HepG2 (cell line): ENCODE measurements around the gene TFAP2E. TPM values are rescaled to one million over a fixed set of nuclear protein-coding genes. Genes with fewer than 3 reads are reported as not detected.

Source experiments
- ATAC-seq: fragments of 200-7000 bp; cut with Tn5 transposase; 3 replicates; pipeline ENCODE4 v1.9.1; 2020; ENCODE audit warnings: mild to moderate bottlenecking, moderate library complexity
- BruUV-seq: library from RNA; stranded (reverse); fragments of 400-500 nt; replicated peaks from 2 replicates; lab custom pipeline; 2021; lab: Mats Ljungman, UMichigan
- CTCF ChIA-PET: fragments of 300-600 bp; formaldehyde crosslinking; extraction: SDS; loops from one replicate; lab custom pipeline; 2021; ENCODE audit warnings: low total read pairs, inconsistent platforms, low intra/inter-chr PET ratio; lab: Yijun Ruan, JAX
- POLR2A ChIA-PET: fragments of 350-600 bp; sonication (Branson Sonifier 250); formaldehyde crosslinking; loops from one replicate; lab custom pipeline; 2020; ENCODE audit warnings: antibody characterized with exemption, inconsistent platforms; lab: Yijun Ruan, JAX
- DNase-seq: peaks from one replicate; pipeline ENCODE4 v3.0.0-alpha.2; 2015; ENCODE audit warnings: low spot score
- FAIRE-seq: peaks from 3 replicates; lab custom pipeline; 2011; peaks lifted over from hg19 to GRCh38; lab: Jason Lieb, UNC
- H2AFZ ChIP-seq: one replicate; pipeline ENCODE4 v1.6.1; 2011; ENCODE audit warnings: low read length, inconsistent platforms
- H3K27ac ChIP-seq: fragments of 300-600 bp; 3 replicates; pipeline ENCODE4 v1.8.0; 2011; ENCODE audit warnings: mixed run types, mild to moderate bottlenecking, mixed read lengths, low read length, inconsistent platforms; ENCODE audit not compliant: insufficient read depth; ENCODE audit errors: extremely low read length
- H3K27me3 ChIP-seq, 2 experiments: fragments of 200-600 bp in 1 of 2; 2 replicates in 1 of 2; 3 replicates in 1 of 2; pipeline versions ENCODE4 v1.6.0 to v1.8.0; 2011; ENCODE audit warnings: low read length in 2 of 2, mild to moderate bottlenecking in 2 of 2, moderate library complexity in 2 of 2, inconsistent platforms in 1 of 2; ENCODE audit not compliant: insufficient read depth in 2 of 2, control insufficient read depth in 1 of 2
- H3K36me3 ChIP-seq, 2 experiments: fragments of 200-600 bp in 1 of 2; replicated peaks in 1 of 2; 2 replicates in 1 of 2; 3 replicates in 1 of 2; pipeline versions ENCODE4 v1.5.1 to v1.8.0; 2011; ENCODE audit warnings: low read length in 2 of 2, inconsistent platforms in 1 of 2; ENCODE audit not compliant: insufficient read depth in 2 of 2, control insufficient read depth in 1 of 2
- H3K4me1 ChIP-seq: 2 replicates; pipeline ENCODE4 v1.5.1; 2012; ENCODE audit warnings: low read length, inconsistent platforms; ENCODE audit not compliant: insufficient read depth
- H3K4me2 ChIP-seq: 2 replicates; pipeline ENCODE4 v1.6.0; 2011; ENCODE audit warnings: low read depth, low read length, inconsistent platforms
- H3K4me3 ChIP-seq, 3 experiments: fragments of 200-600 bp in 1 of 3; sonication (generic), shearing (Covaris generic) in 1 of 3; replicated peaks in 1 of 3; 2 replicates each; pipeline ENCODE4 v1.5.1; 2011 to 2016; ENCODE audit warnings: low read length in 3 of 3, inconsistent platforms in 2 of 3, low read depth in 2 of 3, mild to moderate bottlenecking in 2 of 3, control low read depth in 1 of 3, mixed read lengths in 1 of 3; ENCODE audit not compliant: insufficient read depth in 1 of 3
- H3K79me2 ChIP-seq: one replicate; pipeline ENCODE4 v1.6.1; 2011; ENCODE audit warnings: low read length, inconsistent platforms; ENCODE audit not compliant: insufficient read depth
- H3K9ac ChIP-seq: 2 replicates; pipeline ENCODE4 v1.6.0; 2011; ENCODE audit warnings: mild to moderate bottlenecking, low read depth, low read length, inconsistent platforms; ENCODE audit not compliant: insufficient read depth
- H3K9me3 ChIP-seq: 2 replicates; pipeline ENCODE4 v1.5.1; 2012; ENCODE audit warnings: mild to moderate bottlenecking, low read length
- H4K20me1 ChIP-seq: 2 replicates; pipeline ENCODE4 v1.6.0; 2011; ENCODE audit warnings: inconsistent platforms, mild to moderate bottlenecking, low read length, moderate library complexity; ENCODE audit not compliant: insufficient read depth
- CEBPG ChIP-seq: IDR thresholded peaks from 2 replicates; pipeline ENCODE4 v1.6.1; 2016
- DMAP1 ChIP-seq: IDR thresholded peaks from 2 replicates; pipeline ENCODE4 v1.6.1; 2016
- GPBP1L1 ChIP-seq: sonication (generic); formaldehyde crosslinking; IDR thresholded peaks from 2 replicates; pipeline ENCODE4 v1.5.0; 2020; ENCODE audit warnings: mild to moderate bottlenecking, missing genetic modification reagents
- LCORL ChIP-seq, 2 experiments: fragments of 450-650 bp in 1 of 2; sonication (generic) in 1 of 2; formaldehyde crosslinking in 1 of 2; IDR thresholded peaks; 2 replicates each; pipeline versions ENCODE4 v1.5.0 to v1.6.1; 2017 to 2020; ENCODE audit warnings: antibody characterized with exemption in 1 of 2, missing genetic modification reagents in 1 of 2
- ZNF10 ChIP-seq: sonication (generic); formaldehyde crosslinking; IDR thresholded peaks from 2 replicates; pipeline ENCODE4 v1.4.0; 2020; ENCODE audit warnings: mild to moderate bottlenecking, low read depth, missing genetic modification reagents, borderline replicate concordance
- ZNF20 ChIP-seq: sonication (generic); formaldehyde crosslinking; IDR thresholded peaks from 2 replicates; pipeline ENCODE4 v1.4.0; 2020; ENCODE audit warnings: mild to moderate bottlenecking, moderate library complexity, missing genetic modification reagents
- ZNF230 ChIP-seq: sonication (generic); formaldehyde crosslinking; IDR thresholded peaks from 2 replicates; pipeline ENCODE4 v1.4.0; 2020; ENCODE audit warnings: mild to moderate bottlenecking, missing genetic modification reagents
- ZNF615 ChIP-seq: sonication (generic); formaldehyde crosslinking; IDR thresholded peaks from 2 replicates; pipeline ENCODE4 v1.5.0; 2020; ENCODE audit warnings: mild to moderate bottlenecking, missing genetic modification reagents, borderline replicate concordance
- ZNF7 ChIP-seq: IDR thresholded peaks from 2 replicates; pipeline ENCODE4 v1.6.1; 2016; ENCODE audit warnings: missing biosample characterization, missing genetic modification reagents
- ZNF883 ChIP-seq: sonication (generic); formaldehyde crosslinking; IDR thresholded peaks from 2 replicates; pipeline ENCODE4 v1.5.1; 2020; ENCODE audit warnings: mild to moderate bottlenecking, missing genetic modification reagents; ENCODE audit errors: not compliant biosample characterization
- WGBS: methylation state at CpG from one replicate; pipeline ENCODE4 v1.1.6; 2017; ENCODE audit warnings: low lambda C conversion rate; 5-methylcytosine and 5-hydroxymethylcytosine counted together
- in situ Hi-C: cut with HindIII; loops from 2 replicates; pipeline ENCODE4 v1.10.0; 2017; ENCODE audit warnings: low pct_unique_long_range_greater_than_20kb; ENCODE audit not compliant: extremely low pct_ligation_motif_present
- intact Hi-C: fragments of 100-400 bp; cut with micrococcal nuclease; formaldehyde crosslinking; loops from one replicate; pipeline ENCODE4 v1.10.0; 2022; ENCODE audit not compliant: unreplicated experiment
- polyA plus RNA-seq, 8 experiments: library from polyadenylated mRNA; depleted of rRNA in 3 of 8; stranded (reverse) in 7 of 8; unstranded in 1 of 8; fragments of >200 nt; fragmentation: Illumina TruSeq in 4 of 8; extraction: Trizol in 4 of 8; gene quantifications; 2 replicates each; pipeline versions ENCODE4 v1.2.1 to v1.2.3, GENCODE V29; 2011 to 2016; ENCODE audit warnings: low read depth in 4 of 8, missing spikeins in 1 of 8, mixed read lengths in 1 of 8; ENCODE audit not compliant: insufficient read depth in 1 of 8
- total RNA-seq, 5 experiments: library from RNA; depleted of rRNA; stranded (reverse); fragments of >200 nt; fragmentation: Illumina TruSeq; extraction: Trizol; gene quantifications; 2 replicates each; pipeline ENCODE4 v1.2.3, GENCODE V29; 2016; ENCODE audit warnings: low read depth in 1 of 5
- TF ChIP-seq, protein P1 (sequence below): sonication (generic); formaldehyde crosslinking; IDR thresholded peaks from 2 replicates; pipeline ENCODE4 v1.9.0; 2021; ENCODE audit warnings: missing genetic modification reagents, borderline replicate concordance
- TF ChIP-seq, protein P2 (sequence below): sonication (generic); formaldehyde crosslinking; IDR thresholded peaks from 2 replicates; pipeline ENCODE4 v1.5.1; 2020; ENCODE audit warnings: mild to moderate bottlenecking, missing genetic modification reagents, moderate library complexity
- TF ChIP-seq, protein P3 (sequence below): sonication (generic); formaldehyde crosslinking; IDR thresholded peaks from 2 replicates; pipeline ENCODE4 v1.9.0; 2022; ENCODE audit warnings: missing genetic modification reagents, mild to moderate bottlenecking, borderline replicate concordance

Gene TFAP2E
- total and polyA plus RNA-seq, 2 of the 13 experiments (the other 11 are each of a cell fraction or from before 2014, with no cell fraction given) = 0.31 to 0.41 TPM

- peak overlapping the region; percentile 69 for H3K9ac ChIP-seq
- TSS peak; percentile 64 for BruUV-seq
- no peak for TF ChIP-seq ZNF10 (CRISPR knock-in tag)
- no peak for TF ChIP-seq GPBP1L1 (CRISPR knock-in tag)
- TF ChIP-seq LCORL (IDR thresholded peaks at IDR 0.05) = no peak
- peak; percentile 12; the same call in 1 of the 2 replicates for TF ChIP-seq LCORL (CRISPR knock-in tag; IDR thresholded peaks at IDR 0.05)
- no peak for TF ChIP-seq ZNF230 (CRISPR knock-in tag)
- peak; percentile 47 for TF ChIP-seq ZNF883
- peak; percentile 29; the same call in 1 of the 2 replicates for TF ChIP-seq CEBPG (CRISPR knock-in tag)
- TF ChIP-seq, protein P1, sequence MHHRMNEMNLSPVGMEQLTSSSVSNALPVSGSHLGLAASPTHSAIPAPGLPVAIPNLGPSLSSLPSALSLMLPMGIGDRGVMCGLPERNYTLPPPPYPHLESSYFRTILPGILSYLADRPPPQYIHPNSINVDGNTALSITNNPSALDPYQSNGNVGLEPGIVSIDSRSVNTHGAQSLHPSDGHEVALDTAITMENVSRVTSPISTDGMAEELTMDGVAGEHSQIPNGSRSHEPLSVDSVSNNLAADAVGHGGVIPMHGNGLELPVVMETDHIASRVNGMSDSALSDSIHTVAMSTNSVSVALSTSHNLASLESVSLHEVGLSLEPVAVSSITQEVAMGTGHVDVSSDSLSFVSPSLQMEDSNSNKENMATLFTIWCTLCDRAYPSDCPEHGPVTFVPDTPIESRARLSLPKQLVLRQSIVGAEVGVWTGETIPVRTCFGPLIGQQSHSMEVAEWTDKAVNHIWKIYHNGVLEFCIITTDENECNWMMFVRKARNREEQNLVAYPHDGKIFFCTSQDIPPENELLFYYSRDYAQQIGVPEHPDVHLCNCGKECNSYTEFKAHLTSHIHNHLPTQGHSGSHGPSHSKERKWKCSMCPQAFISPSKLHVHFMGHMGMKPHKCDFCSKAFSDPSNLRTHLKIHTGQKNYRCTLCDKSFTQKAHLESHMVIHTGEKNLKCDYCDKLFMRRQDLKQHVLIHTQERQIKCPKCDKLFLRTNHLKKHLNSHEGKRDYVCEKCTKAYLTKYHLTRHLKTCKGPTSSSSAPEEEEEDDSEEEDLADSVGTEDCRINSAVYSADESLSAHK (CRISPR knock-in tag) = no peak
- TF ChIP-seq ZNF615 = no peak
- TF ChIP-seq, protein P2, sequence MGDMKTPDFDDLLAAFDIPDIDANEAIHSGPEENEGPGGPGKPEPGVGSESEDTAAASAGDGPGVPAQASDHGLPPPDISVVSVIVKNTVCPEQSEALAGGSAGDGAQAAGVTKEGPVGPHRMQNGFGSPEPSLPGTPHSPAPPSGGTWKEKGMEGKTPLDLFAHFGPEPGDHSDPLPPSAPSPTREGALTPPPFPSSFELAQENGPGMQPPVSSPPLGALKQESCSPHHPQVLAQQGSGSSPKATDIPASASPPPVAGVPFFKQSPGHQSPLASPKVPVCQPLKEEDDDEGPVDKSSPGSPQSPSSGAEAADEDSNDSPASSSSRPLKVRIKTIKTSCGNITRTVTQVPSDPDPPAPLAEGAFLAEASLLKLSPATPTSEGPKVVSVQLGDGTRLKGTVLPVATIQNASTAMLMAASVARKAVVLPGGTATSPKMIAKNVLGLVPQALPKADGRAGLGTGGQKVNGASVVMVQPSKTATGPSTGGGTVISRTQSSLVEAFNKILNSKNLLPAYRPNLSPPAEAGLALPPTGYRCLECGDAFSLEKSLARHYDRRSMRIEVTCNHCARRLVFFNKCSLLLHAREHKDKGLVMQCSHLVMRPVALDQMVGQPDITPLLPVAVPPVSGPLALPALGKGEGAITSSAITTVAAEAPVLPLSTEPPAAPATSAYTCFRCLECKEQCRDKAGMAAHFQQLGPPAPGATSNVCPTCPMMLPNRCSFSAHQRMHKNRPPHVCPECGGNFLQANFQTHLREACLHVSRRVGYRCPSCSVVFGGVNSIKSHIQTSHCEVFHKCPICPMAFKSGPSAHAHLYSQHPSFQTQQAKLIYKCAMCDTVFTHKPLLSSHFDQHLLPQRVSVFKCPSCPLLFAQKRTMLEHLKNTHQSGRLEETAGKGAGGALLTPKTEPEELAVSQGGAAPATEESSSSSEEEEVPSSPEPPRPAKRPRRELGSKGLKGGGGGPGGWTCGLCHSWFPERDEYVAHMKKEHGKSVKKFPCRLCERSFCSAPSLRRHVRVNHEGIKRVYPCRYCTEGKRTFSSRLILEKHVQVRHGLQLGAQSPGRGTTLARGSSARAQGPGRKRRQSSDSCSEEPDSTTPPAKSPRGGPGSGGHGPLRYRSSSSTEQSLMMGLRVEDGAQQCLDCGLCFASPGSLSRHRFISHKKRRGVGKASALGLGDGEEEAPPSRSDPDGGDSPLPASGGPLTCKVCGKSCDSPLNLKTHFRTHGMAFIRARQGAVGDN (CRISPR knock-in tag) = peak; percentile 33
- TF ChIP-seq ZNF7 = no peak
- TF ChIP-seq, protein P3, sequence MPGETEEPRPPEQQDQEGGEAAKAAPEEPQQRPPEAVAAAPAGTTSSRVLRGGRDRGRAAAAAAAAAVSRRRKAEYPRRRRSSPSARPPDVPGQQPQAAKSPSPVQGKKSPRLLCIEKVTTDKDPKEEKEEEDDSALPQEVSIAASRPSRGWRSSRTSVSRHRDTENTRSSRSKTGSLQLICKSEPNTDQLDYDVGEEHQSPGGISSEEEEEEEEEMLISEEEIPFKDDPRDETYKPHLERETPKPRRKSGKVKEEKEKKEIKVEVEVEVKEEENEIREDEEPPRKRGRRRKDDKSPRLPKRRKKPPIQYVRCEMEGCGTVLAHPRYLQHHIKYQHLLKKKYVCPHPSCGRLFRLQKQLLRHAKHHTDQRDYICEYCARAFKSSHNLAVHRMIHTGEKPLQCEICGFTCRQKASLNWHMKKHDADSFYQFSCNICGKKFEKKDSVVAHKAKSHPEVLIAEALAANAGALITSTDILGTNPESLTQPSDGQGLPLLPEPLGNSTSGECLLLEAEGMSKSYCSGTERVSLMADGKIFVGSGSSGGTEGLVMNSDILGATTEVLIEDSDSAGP (CRISPR knock-in tag) = no peak
- TF ChIP-seq DMAP1 = no peak
- no peak for TF ChIP-seq ZNF20 (CRISPR knock-in tag)
These were observed 3.1 kb downstream of the TFAP2E start for GRCh38 chr1:35576061-35576765.

More at GRCh38 chr1:35576061-35576765, 3.1 kb downstream of the TFAP2E start:
- Histone ChIP-seq H3K79me2 (no peaks in the 10 kb centered on the region), H4K20me1 (no peaks in the 10 kb centered on the region), H3K36me3 (no peaks in the 10 kb centered on the region), H2AFZ (peak overlapping the region; percentile 73), H3K4me1 (peaks cover 28% of the 10 kb centered on the region), H3K4me3 (peak overlapping the region; percentile 23 to 65 (median 37); a peak in 5 of 6 replicates), H3K4me2 (peak overlapping the region; percentile 97), H3K9me3 (no peaks in the 10 kb centered on the region), H3K27ac (peak overlapping the region; percentile 62), H3K27me3 (peaks cover 0 to 9% of the 10 kb centered on the region in 2 experiments; a peak in 1 of 5 replicates)
- peak; percentile 21 for FAIRE-seq
- ChIA-PET POLR2A (interaction anchor here (1.0 to 1.7 kb wide), 3 partner anchors 17 to 193 kb away, joined by 3 to 6 read pairs (median 3); partner anchors contain the start of genes KIAA0319L and NCDN), CTCF (no interaction called here)
- 16% methylated on average over 4 of the region's 10 CpGs for WGBS
- ATAC-seq = peak; percentile 2; the same call in 1 of the 3 replicates
- intact Hi-C loops (loop anchor here (5.0 kb wide), 1 partner anchor 66 kb away; the partner anchor contains the start of gene PSMB2), in situ Hi-C loops (no loop called here)
- no peak for DNase-seq
